HG02885 (cell line): ENCODE results near the gene ATP8A2.

ENCODE experiments used
- ATAC-seq: cut with Tn5 transposase; IDR thresholded peaks from one replicate; pipeline ENCODE4 v1.9.1; 2021; ENCODE audit warnings: mild to moderate bottlenecking; ENCODE audit not compliant: unreplicated experiment, poor library complexity

Gene ATP8A2

GRCh38 chr13:25708268-25708667, 336.5 kb downstream of the ATP8A2 start:
- no peak for ATAC-seq

GRCh38 chr13:25709088-25709487, 337.3 kb downstream of the ATP8A2 start:
- ATAC-seq = no peak

GRCh38 chr13:25715760-25716159, 344.0 kb downstream of the ATP8A2 start:
- ATAC-seq = no peak

GRCh38 chr13:25717666-25718197, 346.0 kb downstream of the ATP8A2 start:
- no peak for ATAC-seq

GRCh38 chr13:25719666-25720065, 347.9 kb downstream of the ATP8A2 start:
- no peak for ATAC-seq

- no peak for ATAC-seq
These were observed 351.1 kb downstream of the ATP8A2 start for GRCh38 chr13:25722893-25723292.

- no peak for ATAC-seq
These were observed 353.3 kb downstream of the ATP8A2 start for GRCh38 chr13:25725104-25725503.

GRCh38 chr13:25727250-25727649, 355.5 kb downstream of the ATP8A2 start:
- no peak for ATAC-seq

GRCh38 chr13:25727810-25728209, 356.0 kb downstream of the ATP8A2 start:
- no peak for ATAC-seq

GRCh38 chr13:25729201-25729600, 357.4 kb downstream of the ATP8A2 start:
- no peak for ATAC-seq

GRCh38 chr13:25731037-25731436, 359.3 kb downstream of the ATP8A2 start:
- ATAC-seq = no peak

GRCh38 chr13:25731536-25731935, 359.8 kb downstream of the ATP8A2 start:
- no peak for ATAC-seq

- ATAC-seq = no peak
These were observed 360.5 kb downstream of the ATP8A2 start for GRCh38 chr13:25732111-25732865.

GRCh38 chr13:25733001-25733491, 361.3 kb downstream of the ATP8A2 start:
- ATAC-seq = no peak

- ATAC-seq = no peak
These were observed 362.1 kb downstream of the ATP8A2 start for GRCh38 chr13:25733696-25734435.

- ATAC-seq = no peak
These were observed 366.8 kb downstream of the ATP8A2 start for GRCh38 chr13:25738342-25739196.

- no peak for ATAC-seq
These were observed 367.6 kb downstream of the ATP8A2 start for GRCh38 chr13:25739376-25739775.

GRCh38 chr13:25741796-25742195, 370.0 kb downstream of the ATP8A2 start:
- no peak for ATAC-seq

- ATAC-seq = no peak
These were observed 370.4 kb downstream of the ATP8A2 start for GRCh38 chr13:25742220-25742619.

- no peak for ATAC-seq
These were observed 371.6 kb downstream of the ATP8A2 start for GRCh38 chr13:25743421-25743820.
